Measurements from ENCODE around the gene CDON.

CDON gene

GRCh38 chr11:126062679-126063506 is at the start of gene CDON:
CDON (minus strand) TSS chr11:126062866; CDS start chr11:126023476, 39,390 bp downstream.
- DNase-seq = peak; percentile 95 to 99 (median 98)

- DNase-seq = peak in 1 of 3 experiments; percentile 26
Observed at GRCh38 chr11:126111458-126112116, 48.9 kb upstream of the CDON start.

- no peak for DNase-seq
Observed at GRCh38 chr11:126109941-126110731, 47.5 kb upstream of the CDON start.

GRCh38 chr11:126106594-126107328 is 44.1 kb upstream of the CDON start:
- no peak for DNase-seq

- DNase-seq = no peak
Observed at GRCh38 chr11:126105748-126106080, 43.0 kb upstream of the CDON start.

- DNase-seq = no peak
Observed at GRCh38 chr11:126105022-126105747, 42.5 kb upstream of the CDON start.

GRCh38 chr11:126104420-126104819 is 41.8 kb upstream of the CDON start:
- peak; percentile 49 to 75 (median 54) for DNase-seq

- no peak for DNase-seq
Observed at GRCh38 chr11:126103150-126103549, 40.5 kb upstream of the CDON start.

- DNase-seq = no peak
Observed at GRCh38 chr11:126102436-126102981, 39.8 kb upstream of the CDON start.

GRCh38 chr11:126101930-126102283 is 39.2 kb upstream of the CDON start:
- no peak for DNase-seq

GRCh38 chr11:126101251-126101929 is 38.7 kb upstream of the CDON start:
- DNase-seq = no peak

- no peak for DNase-seq
Observed at GRCh38 chr11:126100716-126101115, 38.0 kb upstream of the CDON start.

GRCh38 chr11:126098204-126098769 is 35.6 kb upstream of the CDON start:
- DNase-seq = no peak

GRCh38 chr11:126095745-126096144 is 33.1 kb upstream of the CDON start:
- no peak for DNase-seq

- DNase-seq = peak in 1 of 3 experiments; percentile 22
Observed at GRCh38 chr11:126090452-126090851, 27.8 kb upstream of the CDON start.

GRCh38 chr11:126088999-126089398 is 26.3 kb upstream of the CDON start:
- no peak for DNase-seq

GRCh38 chr11:126086248-126086647 is 23.6 kb upstream of the CDON start:
- no peak for DNase-seq

GRCh38 chr11:126084608-126084912 is 21.9 kb upstream of the CDON start:
- DNase-seq = no peak

- DNase-seq = no peak
Observed at GRCh38 chr11:126083829-126084607, 21.4 kb upstream of the CDON start.
